Endodermal cell (in vitro differentiated cells): Measurements from ENCODE around the gene PRPH. TPM values are rescaled to one million over a fixed set of nuclear protein-coding genes. Genes with fewer than 3 reads are reported as not detected.

Experiments used
- DNase-seq: peaks from one replicate; pipeline ENCODE4 v3.0.0-alpha.2; 2017
- H3K27ac ChIP-seq: 2 replicates; pipeline ENCODE4 v1.5.1; 2013; ENCODE audit warnings: mild to moderate bottlenecking, low read depth, low read length, moderate library complexity
- H3K27me3 ChIP-seq: 2 replicates; pipeline ENCODE4 v1.6.1; 2013; ENCODE audit warnings: mild to moderate bottlenecking, low read length, moderate library complexity; ENCODE audit not compliant: insufficient read depth, control insufficient read depth, poor library complexity, severe bottlenecking
- H3K36me3 ChIP-seq: 2 replicates; pipeline ENCODE4 v1.7.0; 2013; ENCODE audit warnings: mild to moderate bottlenecking, low read length, moderate library complexity; ENCODE audit not compliant: control insufficient read depth, insufficient read depth
- H3K4me1 ChIP-seq: one replicate; pipeline ENCODE4 v1.7.0; 2013; ENCODE audit warnings: low read length; ENCODE audit not compliant: control insufficient read depth, insufficient read depth
- H3K4me3 ChIP-seq: 2 replicates; pipeline ENCODE4 v1.5.1; 2013; ENCODE audit warnings: mild to moderate bottlenecking, low read length, moderate library complexity
- H3K9ac ChIP-seq: 2 replicates; pipeline ENCODE4 v1.6.1; 2013; ENCODE audit warnings: mild to moderate bottlenecking, low read length, moderate library complexity; ENCODE audit not compliant: poor library complexity, severe bottlenecking; ENCODE audit errors: extremely low read depth
- H3K9me3 ChIP-seq: 2 replicates; pipeline ENCODE4 v1.6.1; 2013; ENCODE audit warnings: mild to moderate bottlenecking, low read length, moderate library complexity; ENCODE audit not compliant: control insufficient read depth
- H3K27ac Mint-ChIP-seq: 2 replicates; pipeline ENCODE4 v1.8.0; 2020; ENCODE audit warnings: mixed read lengths
- H3K27me3 Mint-ChIP-seq: 2 replicates; pipeline ENCODE4 v1.8.0; 2021; ENCODE audit warnings: mild to moderate bottlenecking, mixed read lengths; ENCODE audit not compliant: insufficient read depth
- H3K36me3 Mint-ChIP-seq: 2 replicates; pipeline ENCODE4 v1.8.0; 2020; ENCODE audit warnings: low read depth, mixed read lengths
- H3K4me1 Mint-ChIP-seq: 2 replicates; pipeline ENCODE4 v1.8.0; 2020; ENCODE audit warnings: mixed read lengths
- H3K4me3 Mint-ChIP-seq: 2 replicates; pipeline ENCODE4 v1.8.0; 2020; ENCODE audit warnings: mild to moderate bottlenecking, moderate library complexity, mixed read lengths
- H3K9me3 Mint-ChIP-seq: 2 replicates; pipeline ENCODE4 v1.8.0; 2020; ENCODE audit warnings: mild to moderate bottlenecking, mixed read lengths
- WGBS, 2 experiments: methylation state at CpG; one replicate each; pipeline versions ENCODE4 v1.1.5 to v1.1.7; 2013; ENCODE audit warnings: missing lambda C conversion rate in 2 of 2, mixed read lengths in 1 of 2; ENCODE audit not compliant: insufficient coverage in 1 of 2, insufficient read length in 1 of 2; 5-methylcytosine and 5-hydroxymethylcytosine counted together
- total RNA-seq, 2 donors: library from RNA; stranded (reverse); fragmentation: NEBNext Ultra II Directional in 1 of 2; extraction: Animal tissue kit (Norgen Biotek cat#: 25700) in 1 of 2; gene quantifications; 2 replicates in 1 of 2; 3 replicates in 1 of 2; pipeline ENCODE4 v1.2.1, GENCODE V29; 2021
- TF ChIP-seq, protein P1 (sequence below): fragments of 200-600 bp; sonication (generic); conservative IDR thresholded peaks from 2 replicates; pipeline ENCODE4 v1.5.0; 2021; ENCODE audit warnings: antibody characterized with exemption, mild to moderate bottlenecking

The PRPH gene
- total RNA-seq, 2 donors from 2014 or later, result 0.42 to 0.51 TPM

DNA sequence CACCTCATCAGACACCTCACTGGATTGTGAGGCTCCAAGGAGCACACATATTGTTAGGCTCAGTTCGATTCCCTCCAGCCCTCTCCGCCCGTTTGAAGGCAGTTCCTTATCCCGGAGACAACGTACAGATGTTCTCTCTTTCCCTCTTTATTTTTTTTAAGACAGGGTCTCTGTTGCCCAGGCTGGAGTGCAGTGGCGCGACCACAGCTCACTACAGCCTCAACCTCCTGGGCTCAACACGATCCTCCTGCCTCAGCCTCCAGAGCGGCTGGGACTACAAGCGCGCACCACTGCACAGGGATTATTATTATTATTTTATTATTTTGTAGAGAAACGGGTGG is 27.4 kb downstream of the PRPH start:
- Mint-ChIP-seq H3K4me1 (peaks cover 12% of the 10 kb centered on the region), H3K4me3 (peak overlapping the region; percentile 99), H3K36me3 (peaks cover 12% of the 10 kb centered on the region), H3K27me3 (peaks cover 14% of the 10 kb centered on the region), H3K9me3 (no peaks in the 10 kb centered on the region), H3K27ac (peak overlapping the region; percentile 91)
- peak overlapping the region; percentile 93 for H3K4me3 ChIP-seq
- H3K36me3 ChIP-seq, result peaks cover 21% of the 10 kb centered on the region
- no peak overlapping the region for H3K27ac ChIP-seq
- peak; percentile 73 for DNase-seq
- H3K27me3 ChIP-seq, result peaks cover 14% of the 10 kb centered on the region
- no peaks in the 10 kb centered on the region for H3K9me3 ChIP-seq
- WGBS, 2 experiments, result 36 to 43% methylated on average over 5 to 10 of the region's 12 CpGs
- TF ChIP-seq, protein P1, sequence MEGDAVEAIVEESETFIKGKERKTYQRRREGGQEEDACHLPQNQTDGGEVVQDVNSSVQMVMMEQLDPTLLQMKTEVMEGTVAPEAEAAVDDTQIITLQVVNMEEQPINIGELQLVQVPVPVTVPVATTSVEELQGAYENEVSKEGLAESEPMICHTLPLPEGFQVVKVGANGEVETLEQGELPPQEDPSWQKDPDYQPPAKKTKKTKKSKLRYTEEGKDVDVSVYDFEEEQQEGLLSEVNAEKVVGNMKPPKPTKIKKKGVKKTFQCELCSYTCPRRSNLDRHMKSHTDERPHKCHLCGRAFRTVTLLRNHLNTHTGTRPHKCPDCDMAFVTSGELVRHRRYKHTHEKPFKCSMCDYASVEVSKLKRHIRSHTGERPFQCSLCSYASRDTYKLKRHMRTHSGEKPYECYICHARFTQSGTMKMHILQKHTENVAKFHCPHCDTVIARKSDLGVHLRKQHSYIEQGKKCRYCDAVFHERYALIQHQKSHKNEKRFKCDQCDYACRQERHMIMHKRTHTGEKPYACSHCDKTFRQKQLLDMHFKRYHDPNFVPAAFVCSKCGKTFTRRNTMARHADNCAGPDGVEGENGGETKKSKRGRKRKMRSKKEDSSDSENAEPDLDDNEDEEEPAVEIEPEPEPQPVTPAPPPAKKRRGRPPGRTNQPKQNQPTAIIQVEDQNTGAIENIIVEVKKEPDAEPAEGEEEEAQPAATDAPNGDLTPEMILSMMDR, result no peak
- peaks cover 4% of the 10 kb centered on the region for H3K4me1 ChIP-seq
- H3K9ac ChIP-seq, result peak overlapping the region; percentile 84

DNA sequence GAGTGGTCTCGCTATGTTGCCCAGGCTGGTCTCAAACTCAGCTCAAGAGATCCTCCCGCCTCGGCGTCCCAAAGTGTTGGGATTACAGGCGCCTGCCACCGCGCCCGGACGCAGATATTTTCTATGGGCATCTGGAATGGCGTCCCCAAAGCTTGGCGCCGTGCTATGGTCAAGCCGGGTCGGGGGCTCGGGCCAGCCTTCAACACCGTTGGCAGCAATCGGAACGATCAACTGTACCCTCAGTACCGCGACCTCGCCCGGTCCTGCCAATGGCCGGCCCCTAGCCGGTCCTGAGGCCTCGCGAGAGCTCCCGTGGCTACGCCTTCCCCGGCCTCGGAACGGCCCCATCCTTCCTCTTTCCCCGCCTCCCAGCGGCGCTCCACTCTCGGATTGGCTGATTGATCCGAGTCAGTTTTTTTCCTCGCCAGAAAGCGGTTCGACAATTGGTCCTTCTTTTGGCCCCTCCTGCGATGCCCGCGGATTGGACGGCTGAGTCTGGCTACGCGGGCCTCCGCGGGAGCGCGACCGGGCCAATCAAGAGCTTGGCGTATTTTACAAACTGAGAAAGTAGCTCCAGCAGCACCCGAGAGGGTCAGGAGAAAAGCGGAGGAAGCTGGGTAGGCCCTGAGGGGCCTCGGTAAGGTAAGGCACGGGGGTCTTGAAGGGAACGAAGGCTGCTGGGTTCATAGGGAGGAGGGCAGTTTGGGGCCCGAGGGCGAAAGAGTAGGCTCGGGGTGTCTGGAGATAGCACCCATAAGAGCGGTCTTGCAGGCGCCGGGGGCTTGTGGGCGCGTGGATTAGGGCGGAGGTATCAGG is 28.0 kb downstream of the PRPH start, which contains the start of gene TROAP:
TROAP (plus strand) TSS at position 548 of the 816 bp plus-strand sequence. CDS start 354 bp downstream, outside the sequence.
- H3K4me3 Mint-ChIP-seq, result peak within 1 kb of the TSS; percentile 99
- no peaks in the 10 kb centered on the region for H3K9me3 Mint-ChIP-seq
- Histone ChIP-seq H3K27me3 (peaks cover 14% of the 10 kb centered on the region), H3K27ac (no peak within 1 kb of the TSS), H3K9me3 (no peaks in the 10 kb centered on the region), H3K9ac (peak within 1 kb of the TSS; percentile 84), H3K4me3 (peak within 1 kb of the TSS; percentile 93), H3K4me1 (peaks cover 4% of the 10 kb centered on the region), H3K36me3 (peaks cover 26% of the 10 kb centered on the region)
- peak; percentile 100 for DNase-seq
- TF ChIP-seq, protein P1, result no peak
- peak within 1 kb of the TSS; percentile 99 for H3K27ac Mint-ChIP-seq
- H3K36me3 Mint-ChIP-seq, result peaks cover 17% of the 10 kb centered on the region
- peaks cover 12% of the 10 kb centered on the region for H3K4me1 Mint-ChIP-seq
- peaks cover 11% of the 10 kb centered on the region for H3K27me3 Mint-ChIP-seq
- WGBS, 2 experiments, result 0 to 1% methylated on average over 45 to 65 of the region's 65 CpGs

DNA sequence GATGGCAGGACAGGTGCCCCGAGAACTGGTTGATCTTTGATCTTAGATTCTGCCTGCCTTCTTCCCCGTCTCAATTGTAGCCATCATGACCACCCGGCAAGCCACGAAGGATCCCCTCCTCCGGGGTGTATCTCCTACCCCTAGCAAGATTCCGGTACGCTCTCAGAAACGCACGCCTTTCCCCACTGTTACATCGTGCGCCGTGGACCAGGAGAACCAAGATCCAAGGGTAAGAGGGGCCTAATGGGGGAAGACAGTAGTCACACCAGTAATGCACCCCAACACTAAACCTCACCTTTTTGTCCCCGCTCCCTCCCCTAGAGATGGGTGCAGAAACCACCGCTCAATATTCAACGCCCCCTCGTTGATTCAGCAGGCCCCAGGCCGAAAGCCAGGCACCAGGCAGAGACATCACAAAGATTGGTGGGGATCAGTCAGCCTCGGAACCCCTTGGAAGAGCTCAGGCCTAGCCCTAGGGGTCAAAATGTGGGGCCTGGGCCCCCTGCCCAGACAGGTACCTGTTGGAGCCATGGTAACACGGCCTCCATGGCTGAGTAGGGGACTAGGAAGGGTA is 28.7 kb downstream of the PRPH start:
- Histone ChIP-seq H3K9ac (peak overlapping the region; percentile 84), H3K27ac (no peak overlapping the region), H3K4me3 (peak overlapping the region; percentile 93), H3K36me3 (peaks cover 27% of the 10 kb centered on the region), H3K9me3 (no peaks in the 10 kb centered on the region), H3K27me3 (peaks cover 11% of the 10 kb centered on the region), H3K4me1 (peaks cover 4% of the 10 kb centered on the region)
- H3K4me3 Mint-ChIP-seq, result peak overlapping the region; percentile 99
- H3K4me1 Mint-ChIP-seq, result peaks cover 12% of the 10 kb centered on the region
- H3K27me3 Mint-ChIP-seq, result peaks cover 11% of the 10 kb centered on the region
- 14 to 20% methylated on average over 9 to 19 of the region's 19 CpGs for WGBS, 2 experiments
- no peak for DNase-seq
- peak overlapping the region; percentile 99 for H3K27ac Mint-ChIP-seq
- TF ChIP-seq, protein P1, result no peak
- peaks cover 18% of the 10 kb centered on the region for H3K36me3 Mint-ChIP-seq
- no peaks in the 10 kb centered on the region for H3K9me3 Mint-ChIP-seq
